ENCODE data around the gene TAGLN. TPM values are rescaled to one million over a fixed set of nuclear protein-coding genes. Genes with fewer than 3 reads are reported as not detected.

Gene TAGLN
- total and polyA plus RNA-seq, 2 donors (not counting 1 experiment from before 2014, with no cell fraction given), result 17.9 to 51.8 TPM

DNA sequence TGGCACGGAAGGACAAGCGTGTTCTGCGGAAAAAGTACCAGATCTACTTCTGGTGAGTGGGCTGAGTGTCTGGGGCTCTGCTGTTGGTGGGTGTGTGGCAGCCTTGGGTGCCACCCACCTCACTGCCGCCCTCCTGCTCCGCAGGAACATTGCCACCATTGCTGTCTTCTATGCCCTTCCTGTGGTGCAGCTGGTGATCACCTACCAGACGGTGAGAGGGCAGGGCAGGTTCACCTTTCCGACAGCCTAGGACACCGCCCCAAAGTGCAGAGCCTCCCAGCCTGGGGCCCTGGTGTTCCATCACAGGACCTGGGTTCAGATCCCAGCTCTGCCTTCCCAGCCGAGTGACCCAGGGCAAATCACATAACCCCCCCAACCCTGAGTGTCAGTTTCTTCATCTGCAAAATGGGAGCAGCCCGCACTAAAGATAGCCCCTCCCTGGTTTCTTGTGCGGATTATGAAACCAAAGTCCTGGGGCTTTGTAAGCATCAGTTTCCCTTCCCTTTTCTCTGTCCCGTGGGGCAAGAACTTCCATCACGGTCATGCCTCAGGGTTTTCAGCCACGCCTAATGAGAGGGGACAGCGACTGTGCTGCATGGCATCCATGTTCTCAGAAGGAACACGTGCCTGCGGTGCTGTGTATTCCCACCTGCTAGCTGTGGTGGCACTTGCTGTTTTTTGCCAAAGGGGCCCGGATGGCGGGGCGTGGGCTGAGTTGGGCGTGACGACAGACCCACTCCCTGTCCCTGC lies 9.8 kb upstream of the TAGLN start:
- H3K79me2 ChIP-seq (ENCODE audit: control insufficient read depth, insufficient read depth, low read length), result peaks cover 53% of the 10 kb centered on the region
- Mint-ChIP-seq H3K4me1 (peaks cover 68% of the 10 kb centered on the region), H3K9me3 (ENCODE audit: insufficient read depth) (no peaks in the 10 kb centered on the region), H3K4me3 (peak overlapping the region; percentile 80), H3K27ac (peak overlapping the region; percentile 98), H3K27me3 (no peaks in the 10 kb centered on the region)
- H3K9ac ChIP-seq (ENCODE audit: low read length), result peak overlapping the region; percentile 38
- 20% methylated on average over 21 of the region's 22 CpGs for WGBS (ENCODE audit: insufficient coverage)
- DNase-seq (peak; percentile 95), ATAC-seq (ENCODE audit: low read depth) (peak; percentile 86)
- H3K36me3 ChIP-seq (replicated peaks in 1 of 2; ENCODE audit: control extremely low read depth in 1 of 2, control insufficient read depth in 1 of 2, extremely low read depth in 1 of 2, insufficient read depth in 2 of 2, low read length in 1 of 2), result peaks cover 0 to 65% of the 10 kb centered on the region in 2 experiments
- ChIA-PET POLR2A (interaction anchor here (0.5 to 2.8 kb wide), 8 partner anchors 10 to 56 kb away, joined by 3 to 33 read pairs (median 5); partner anchors contain the start of genes PAFAH1B2 and SIDT2), CTCF (interaction anchor here (0.5 to 2.5 kb wide), 5 partner anchors 9 to 402 kb away, joined by 3 to 12 read pairs (median 3); partner anchors contain the start of gene ZPR1)
- H3K4me1 ChIP-seq (ENCODE audit: control insufficient read depth in 2 of 2, insufficient read depth in 2 of 2, low read length in 2 of 2), result peaks cover 56 to 77% of the 10 kb centered on the region in 2 donors
- H3K27me3 ChIP-seq (replicated peaks in 1 of 4; ENCODE audit: control extremely low read depth in 1 of 4, control insufficient read depth in 3 of 4, insufficient read depth in 4 of 4, low read length in 3 of 4), result no peaks in the 10 kb centered on the region
- peak overlapping the region; percentile 73 for H3K4me2 ChIP-seq (replicated peaks; ENCODE audit: low read depth, low read length, poor library complexity, severe bottlenecking)
- H3K4me3 ChIP-seq (ENCODE audit: control extremely low read depth in 1 of 5, extremely low read depth in 1 of 5, insufficient read depth in 1 of 5, low read depth in 2 of 5, low read length in 4 of 5), result peak overlapping the region in 4 of 5 experiments; percentile 15 to 53 (median 32)
- intact Hi-C loops (cut with micrococcal nuclease), result loop anchor here (1.0 kb wide), 2 partner anchors 11 to 45 kb away; partner anchors contain the start of genes PAFAH1B2 and SIDT2
- TF ChIP-seq EZH2 (IDR thresholded peaks at IDR 0.05; ENCODE audit: borderline replicate concordance, insufficient read depth, low read depth, low read length, poor library complexity, severe bottlenecking) (no peak), CTCF (IDR thresholded peaks at IDR 0.05) (no peak)
- no peaks in the 10 kb centered on the region for H3K9me3 ChIP-seq (ENCODE audit: control extremely low read depth in 1 of 3, control insufficient read depth in 2 of 3, insufficient read depth in 1 of 3, low read length in 2 of 3)
- H4K20me1 ChIP-seq (ENCODE audit: control insufficient read depth, insufficient read depth, low read length, poor library complexity, severe bottlenecking), result no peaks in the 10 kb centered on the region
- H3K27ac ChIP-seq (ENCODE audit: low read length in 2 of 2), result peak overlapping the region; percentile 90 to 91
- peak overlapping the region; percentile 26 for H2AFZ ChIP-seq (ENCODE audit: insufficient read depth, low read depth, low read length, poor library complexity, severe bottlenecking)

Measured in B cell (primary cell).